Measurements from ENCODE around the gene OR13C3.
A peak's percentile ranks its signal among the peaks of the same experiment; 100 is the strongest.
"Not testable (repeated sequence)": the region's sequence is repeated elsewhere in the genome, so short reads cannot be mapped to it uniquely, and the experiment has no call there.

Gene OR13C3

GRCh38 chr9:104536756-104537155 is at the start of gene OR13C3:
Gene OR13C3 (minus strand): TSS chr9:104536856. CDS start chr9:104536723, 133 bp downstream.
- no peak for DNase-seq

DNA sequence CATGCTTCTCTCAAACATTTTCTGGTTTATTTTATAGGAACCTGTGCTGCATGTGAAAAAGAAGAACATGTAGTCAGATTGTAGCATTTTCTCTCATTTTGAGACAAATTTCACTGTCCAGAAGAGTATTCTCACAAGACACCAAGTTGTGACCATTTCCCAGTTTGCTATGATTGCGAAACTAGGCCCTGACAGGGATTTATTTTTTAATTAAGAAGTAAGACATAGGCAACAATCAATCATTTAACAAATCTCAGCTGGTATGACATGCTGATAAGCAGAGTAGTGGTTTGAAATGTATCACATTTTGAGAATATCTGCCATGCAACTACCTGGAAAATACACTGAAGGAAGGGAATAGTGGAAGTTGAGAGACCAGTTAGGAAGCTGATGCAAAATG is 43.9 kb upstream of the OR13C3 start:
- no peak for DNase-seq

GRCh38 chr9:104577263-104577662 is 40.6 kb upstream of the OR13C3 start:
- no peak for DNase-seq

GRCh38 chr9:104575456-104575855 is 38.8 kb upstream of the OR13C3 start:
- DNase-seq = no peak

DNA sequence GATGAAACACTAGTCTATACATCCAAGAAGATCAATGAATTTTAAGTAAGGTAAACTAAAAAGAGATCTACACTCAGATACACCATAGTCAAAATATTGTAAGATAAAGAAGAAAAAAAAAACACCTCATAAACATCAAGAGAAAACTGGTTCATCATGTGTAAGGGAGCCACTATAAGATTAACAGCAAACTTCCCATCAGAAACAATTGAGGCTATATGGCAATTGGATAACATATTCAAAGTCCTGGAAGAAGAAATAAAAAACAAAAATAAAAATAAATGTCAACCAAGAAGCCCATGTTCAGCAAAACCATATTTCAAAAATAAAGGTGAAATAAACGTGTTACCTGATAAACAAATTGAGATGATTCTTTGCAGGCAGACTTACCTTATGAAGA is 36.0 kb upstream of the OR13C3 start:
- DNase-seq = peak; percentile 17

DNA sequence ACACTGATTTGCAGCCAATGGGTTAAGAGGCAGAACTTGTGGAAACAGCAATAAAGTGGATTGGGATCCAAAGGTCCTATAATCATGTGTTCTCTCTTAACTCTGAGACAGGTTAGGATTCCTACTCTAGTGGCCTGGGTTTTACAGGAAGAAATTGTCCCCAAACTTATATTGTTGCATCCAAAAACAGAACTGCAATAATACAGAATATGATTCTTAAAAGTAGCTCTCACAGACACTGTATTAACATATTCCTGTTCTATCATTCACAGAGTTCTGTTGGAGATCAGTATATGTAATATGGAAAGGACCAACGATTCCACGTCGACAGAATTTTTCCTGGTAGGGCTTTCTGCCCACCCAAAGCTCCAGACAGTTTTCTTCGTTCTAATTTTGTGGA is 32.2 kb upstream of the OR13C3 start, which contains the start of gene OR13C8:
TSS of gene OR13C8 (plus strand) at position 301 of the 400 bp plus-strand sequence. CDS start at position 301, 0 bp downstream.
- no peak for DNase-seq

DNA sequence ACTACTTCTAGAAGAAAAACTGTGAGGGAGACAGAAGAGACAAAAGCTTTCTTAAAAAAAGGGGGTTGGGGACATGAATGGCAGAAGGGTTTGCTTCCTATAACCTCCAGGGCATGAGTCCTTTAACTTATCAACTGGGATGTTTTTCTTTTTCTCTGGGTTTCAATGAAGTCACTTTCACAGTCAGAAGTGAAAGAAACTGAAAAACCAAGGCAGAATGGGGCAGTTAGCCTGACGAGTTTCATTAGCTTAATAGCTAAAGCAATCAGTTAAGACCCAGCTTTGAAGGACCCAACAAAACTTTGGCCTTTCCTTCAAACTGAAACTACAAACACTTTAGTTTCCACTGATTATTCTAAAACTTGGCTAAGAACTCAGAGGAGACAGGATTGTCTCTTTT is 27.7 kb upstream of the OR13C3 start:
- no peak for DNase-seq

DNA sequence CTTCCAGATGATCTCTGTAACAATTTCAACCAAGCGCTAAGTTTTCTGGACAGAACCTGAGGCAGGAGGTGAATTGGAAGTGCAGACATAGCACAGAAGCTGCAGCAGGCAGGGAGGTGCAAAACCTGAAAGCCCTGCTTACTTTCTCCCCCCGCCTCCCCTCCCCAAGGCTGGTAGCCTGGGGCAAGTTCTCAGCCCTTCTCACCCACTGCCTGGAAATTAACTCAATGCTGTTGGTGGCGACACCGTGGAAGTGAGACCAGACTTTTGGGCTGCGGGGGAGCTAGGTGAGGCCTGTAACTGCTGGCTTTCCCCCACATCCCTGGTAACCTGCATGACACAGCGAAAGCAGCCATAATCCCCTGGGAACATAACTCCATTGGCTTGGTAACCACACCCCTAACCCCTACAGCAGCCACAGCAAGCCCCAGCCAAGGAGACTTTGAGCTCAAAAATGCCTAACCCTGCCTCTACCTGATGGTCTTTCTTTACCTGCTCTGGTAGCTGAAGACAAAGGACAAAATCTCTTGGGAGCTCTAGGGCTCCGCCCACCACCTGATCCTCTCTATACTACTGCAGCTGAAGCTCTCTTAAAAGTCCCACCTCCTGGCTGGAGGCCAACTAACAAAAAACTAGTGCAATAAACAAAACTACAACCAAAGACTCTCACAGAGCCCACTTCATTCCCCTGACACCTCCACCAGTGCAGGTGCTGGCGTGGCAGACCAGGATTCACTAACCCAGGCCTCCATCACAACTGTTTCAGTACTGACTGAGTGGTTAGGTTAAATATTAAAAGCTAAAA is 20.4 kb upstream of the OR13C3 start:
- DNase-seq = peak; percentile 19

GRCh38 chr9:104555521-104555920 is 18.9 kb upstream of the OR13C3 start:
- no peak for DNase-seq

- DNase-seq = no peak
Measured at GRCh38 chr9:104553261-104553660, 16.6 kb upstream of the OR13C3 start.

DNA sequence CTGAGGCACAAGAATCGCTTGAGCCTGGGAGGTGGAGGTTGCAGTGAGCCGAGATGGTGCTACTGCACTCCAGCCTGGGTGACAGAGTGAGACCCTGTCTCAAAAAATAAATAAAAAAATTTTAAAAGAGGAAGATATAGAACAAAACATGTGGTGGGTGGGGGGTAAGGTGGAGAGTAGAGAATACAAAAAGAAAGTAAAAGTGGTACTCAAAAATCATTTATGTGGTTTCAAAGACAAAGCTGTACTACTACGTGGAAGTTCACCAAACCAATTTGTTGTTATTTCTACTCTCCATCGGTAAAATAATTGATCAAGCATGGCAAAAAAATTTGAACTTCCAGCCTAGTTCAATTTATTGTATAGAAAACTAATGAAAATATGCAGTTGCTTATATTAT is 8.0 kb upstream of the OR13C3 start:
- DNase-seq = no peak

- DNase-seq = no peak
Measured at GRCh38 chr9:104539275-104539674, 2.6 kb upstream of the OR13C3 start.

DNA sequence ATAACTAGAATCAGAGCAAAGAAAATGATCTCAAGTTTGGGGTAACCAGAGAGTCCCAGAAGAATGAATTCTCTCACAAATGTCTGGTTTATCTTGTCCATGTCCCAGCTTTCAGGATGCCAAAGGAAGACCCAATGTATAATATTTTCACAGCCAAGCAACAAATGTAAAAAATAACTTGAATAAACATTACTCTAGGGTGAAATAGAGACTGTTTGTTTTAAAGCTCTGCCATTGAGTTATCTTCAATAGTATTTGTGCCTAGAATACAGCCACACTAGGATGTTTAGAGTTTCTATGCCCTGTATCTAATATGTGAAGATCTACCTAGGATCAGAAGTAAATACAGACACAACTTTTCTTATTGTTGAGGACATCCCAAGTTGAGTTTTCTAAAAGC is 9.5 kb downstream of the OR13C3 start, which contains the start of gene OR13C4:
TSS of gene OR13C4 (minus strand) at position 101 of the 400 bp plus-strand sequence. CDS start at position 101, 0 bp downstream.
- no peak for DNase-seq

GRCh38 chr9:104520241-104520640 is 16.4 kb downstream of the OR13C3 start:
- DNase-seq = not testable (repeated sequence)

GRCh38 chr9:104514901-104515300 is 21.8 kb downstream of the OR13C3 start:
- DNase-seq = no peak

- no peak for DNase-seq
Measured at GRCh38 chr9:104506565-104506964, 30.1 kb downstream of the OR13C3 start.

DNA sequence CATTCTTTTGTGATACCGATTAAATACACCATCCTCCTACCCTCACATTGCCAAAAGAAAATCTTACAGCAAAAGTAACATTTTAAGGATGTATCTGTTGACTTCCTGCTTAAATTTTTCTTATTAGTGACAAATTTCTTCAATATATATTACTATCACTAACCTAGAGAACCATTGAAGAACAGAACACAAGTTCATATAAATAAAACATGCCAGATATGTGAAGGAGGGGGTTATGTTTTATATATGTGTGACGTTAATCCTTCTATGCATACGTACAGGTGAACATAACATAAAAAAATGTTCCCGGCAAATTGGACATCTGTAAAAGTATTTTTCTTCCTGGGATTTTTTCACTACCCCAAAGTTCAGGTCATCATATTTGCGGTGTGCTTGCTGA is 32.7 kb downstream of the OR13C3 start, which contains the start of gene OR13F1:
TSS of gene OR13F1 (plus strand) at position 301 of the 400 bp plus-strand sequence. CDS start at position 301, 0 bp downstream.
- DNase-seq = no peak

DNA sequence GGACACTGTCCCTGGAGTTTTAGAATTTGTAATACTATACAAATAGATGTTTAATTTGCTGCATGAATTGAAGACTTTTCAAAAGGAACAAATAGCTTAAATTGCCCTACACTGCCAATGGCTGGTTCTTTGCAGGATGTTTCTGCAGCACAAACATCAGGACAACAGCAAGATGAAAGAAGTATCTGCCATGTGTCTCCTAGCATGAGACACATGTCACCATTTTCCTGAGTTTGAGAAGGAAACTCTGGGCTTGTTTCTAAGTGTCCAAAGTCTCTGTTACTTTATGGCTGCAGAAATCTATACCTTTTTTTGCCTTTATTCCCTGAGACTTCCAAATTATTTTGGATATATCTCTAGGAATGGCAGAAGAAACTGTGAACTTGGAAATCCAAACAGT is 33.2 kb downstream of the OR13C3 start:
- no peak for DNase-seq

DNA sequence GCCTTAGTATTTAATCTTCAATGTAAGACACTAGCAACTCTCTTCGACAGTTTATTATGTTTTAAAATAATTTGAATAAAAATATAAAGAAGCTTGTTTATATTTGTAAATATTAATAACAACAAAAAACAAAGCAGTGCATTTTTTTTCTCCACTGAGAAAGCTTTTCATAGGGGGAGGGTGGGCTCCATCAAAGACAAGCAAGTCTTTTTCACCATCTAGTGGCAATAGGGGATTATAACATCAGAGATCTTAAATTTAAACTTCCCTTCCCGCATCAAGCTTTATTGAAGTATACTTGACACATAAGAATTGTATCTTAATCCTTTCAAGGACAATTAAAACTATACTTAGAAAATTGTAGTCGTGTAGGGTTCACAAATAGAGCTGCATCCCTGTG is 41.8 kb downstream of the OR13C3 start:
- peak; percentile 24 for DNase-seq

All from NCI-H1105 treated with DMSO at 0.1 percent for 48 hours (cell line).